ENCODE results near the gene GRIK1. TPM values are rescaled to one million over a fixed set of nuclear protein-coding genes. Genes with fewer than 3 reads are reported as not detected.

Gene GRIK1
- total RNA-seq, 4 donors from 2014 or later = 0.44 to 4.1 (median 2.6) TPM

GRCh38 chr21:29763674-29764073, 176.1 kb downstream of the GRIK1 start:
- H3K4me3 ChIP-seq = no peak overlapping the region
- no peaks in the 10 kb centered on the region for H3K9me3 ChIP-seq
- H3K4me1 ChIP-seq = no peaks in the 10 kb centered on the region
- 83 to 85% methylated on average over 4 of the region's 4 CpGs for WGBS, 2 donors
- TF ChIP-seq EP300 (IDR thresholded peaks at IDR 0.05) (no peak), CTCF (IDR thresholded peaks at IDR 0.05) (no peak), POLR2A (IDR thresholded peaks at IDR 0.05) (no peak)
- DNase-seq (ENCODE audit: low spot score in 2 of 2) = no peak
- no peaks in the 10 kb centered on the region for H3K36me3 ChIP-seq
- H3K27me3 ChIP-seq = no peaks in the 10 kb centered on the region
- H3K27ac ChIP-seq = no peak overlapping the region

- DNase-seq (ENCODE audit: low spot score in 2 of 2) = no peak
- Histone ChIP-seq H3K27me3 (no peaks in the 10 kb centered on the region), H3K36me3 (no peaks in the 10 kb centered on the region), H3K4me3 (no peak overlapping the region), H3K4me1 (no peaks in the 10 kb centered on the region), H3K27ac (no peak overlapping the region), H3K9me3 (no peaks in the 10 kb centered on the region)
- 61 to 77% methylated on average over 2 of the region's 2 CpGs for WGBS, 2 donors
- TF ChIP-seq POLR2A (IDR thresholded peaks at IDR 0.05) = no peak
- no peak for TF ChIP-seq CTCF (IDR thresholded peaks at IDR 0.05)
- no peak for TF ChIP-seq EP300 (IDR thresholded peaks at IDR 0.05)
Measured at GRCh38 chr21:29762570-29763082, 177.2 kb downstream of the GRIK1 start.

GRCh38 chr21:29753216-29753615, 186.6 kb downstream of the GRIK1 start:
- no peak for TF ChIP-seq POLR2A (IDR thresholded peaks at IDR 0.05)
- TF ChIP-seq CTCF (IDR thresholded peaks at IDR 0.05) = no peak
- TF ChIP-seq EP300 (IDR thresholded peaks at IDR 0.05) = no peak
- Histone ChIP-seq H3K27ac (no peak overlapping the region), H3K4me1 (peaks cover 0 to 5% (median under 1%) of the 10 kb centered on the region in 4 donors), H3K36me3 (no peaks in the 10 kb centered on the region), H3K4me3 (no peak overlapping the region), H3K9me3 (no peaks in the 10 kb centered on the region), H3K27me3 (no peaks in the 10 kb centered on the region)
- WGBS, 2 donors = 52 to 56% methylated on average over 3 of the region's 3 CpGs
- DNase-seq (ENCODE audit: low spot score in 2 of 2) = no peak

- TF ChIP-seq POLR2A (IDR thresholded peaks at IDR 0.05) = no peak
- TF ChIP-seq EP300 (IDR thresholded peaks at IDR 0.05) = no peak
- TF ChIP-seq CTCF (IDR thresholded peaks at IDR 0.05) = no peak
- 96 to 97% methylated on average over 7 of the region's 7 CpGs for WGBS, 2 donors
- H3K36me3 ChIP-seq = no peaks in the 10 kb centered on the region
- no peaks in the 10 kb centered on the region for H3K9me3 ChIP-seq
- no peak overlapping the region for H3K4me3 ChIP-seq
- no peak for DNase-seq (ENCODE audit: low spot score in 2 of 2)
- no peaks in the 10 kb centered on the region for H3K27me3 ChIP-seq
- H3K27ac ChIP-seq = no peak overlapping the region
- peaks cover 0 to 6% (median 3%) of the 10 kb centered on the region in 4 donors for H3K4me1 ChIP-seq
Measured at GRCh38 chr21:29751473-29752185, 188.2 kb downstream of the GRIK1 start.

- no peaks in the 10 kb centered on the region for H3K9me3 ChIP-seq
- TF ChIP-seq POLR2A (IDR thresholded peaks at IDR 0.05) (no peak), CTCF (IDR thresholded peaks at IDR 0.05) (no peak), EP300 (IDR thresholded peaks at IDR 0.05) (no peak)
- H3K4me1 ChIP-seq = peaks cover 0 to 6% (median 3%) of the 10 kb centered on the region in 4 donors
- no peaks in the 10 kb centered on the region for H3K27me3 ChIP-seq
- no peak overlapping the region for H3K4me3 ChIP-seq
- DNase-seq (ENCODE audit: low spot score in 2 of 2) = no peak
- WGBS, 2 donors = 95 to 98% methylated on average over 1 of the region's 1 CpG
- H3K36me3 ChIP-seq = no peaks in the 10 kb centered on the region
- H3K27ac ChIP-seq = no peak overlapping the region
Measured at GRCh38 chr21:29749957-29750356, 189.8 kb downstream of the GRIK1 start.

All from tibial nerve (tissue), 4 donors.